Ecto neural progenitor cell (in vitro differentiated cells): ENCODE data around the gene HELLS.
"Not testable (repeated sequence)": the region's sequence is repeated elsewhere in the genome, so short reads cannot be mapped to it uniquely, and the experiment has no call there.

Experiments
- DNase-seq: peaks from one replicate; pipeline ENCODE4 v3.0.0-alpha.2; 2018; ENCODE audit warnings: low spot score

The HELLS gene

DNA sequence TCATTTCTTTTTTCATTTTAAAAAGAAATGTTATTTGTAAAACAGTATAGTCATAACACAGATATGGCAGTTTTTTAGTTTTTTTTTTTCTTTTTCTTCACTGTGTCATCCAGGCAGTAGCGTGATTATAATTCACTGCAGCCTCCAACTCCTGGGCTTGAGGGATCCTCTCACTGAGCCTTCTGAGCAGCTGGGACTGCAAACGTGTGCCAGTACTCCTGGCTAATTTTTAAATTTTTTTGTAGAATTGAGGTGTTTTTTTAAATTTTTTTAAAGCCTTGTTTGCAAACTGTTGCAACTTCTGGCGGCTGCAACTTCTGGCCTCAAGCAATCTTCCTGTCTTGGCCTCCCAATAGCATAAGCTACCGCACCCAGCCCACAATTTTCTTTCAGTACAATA is 63.0 kb downstream of the HELLS start:
- DNase-seq: no peak

GRCh38 chr10:94614558-94614957 is 69.0 kb downstream of the HELLS start:
- no peak for DNase-seq

GRCh38 chr10:94617389-94617944 is 71.9 kb downstream of the HELLS start:
- DNase-seq: no peak

GRCh38 chr10:94622666-94623205 is 77.1 kb downstream of the HELLS start:
- no peak for DNase-seq

DNA sequence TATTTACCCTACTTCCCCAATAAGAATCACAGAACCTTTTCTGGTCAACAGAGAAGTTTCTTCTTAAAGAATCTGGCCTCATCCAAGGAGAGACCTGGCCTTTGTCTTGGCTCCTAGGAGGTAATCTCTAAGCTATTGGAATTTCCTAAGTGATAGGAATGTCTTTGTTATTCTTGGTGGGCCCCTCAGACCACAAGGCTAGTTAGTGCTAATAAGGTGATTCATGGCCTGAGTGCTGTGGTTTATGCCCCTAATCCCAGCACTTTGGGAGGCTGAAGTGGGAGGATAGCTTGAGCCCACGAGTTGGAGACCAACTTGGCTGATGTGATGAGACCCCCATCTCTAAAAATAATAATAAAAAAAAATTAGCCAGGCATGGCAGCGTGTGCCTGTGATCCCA is 78.0 kb downstream of the HELLS start:
- DNase-seq: no peak

DNA sequence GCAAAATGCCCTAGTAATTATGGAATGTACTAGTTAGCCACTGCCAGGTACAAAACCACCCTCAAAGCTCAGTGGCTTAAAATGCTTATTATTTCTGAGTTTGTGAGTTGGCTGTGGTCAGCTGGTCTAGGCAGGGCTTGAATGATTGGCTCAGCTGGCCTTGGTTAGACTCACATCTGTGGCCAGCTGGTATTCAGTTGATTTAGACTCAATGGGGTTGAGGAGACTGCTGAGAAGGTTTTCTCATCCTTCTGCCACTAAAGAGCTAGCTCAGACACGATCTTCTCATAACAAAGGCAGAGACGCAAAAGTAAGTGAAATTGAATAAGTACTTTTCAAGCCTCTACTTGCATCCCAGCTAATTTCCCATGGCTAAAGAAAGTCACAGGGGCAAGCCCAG is 80.9 kb downstream of the HELLS start:
- no peak for DNase-seq

DNA sequence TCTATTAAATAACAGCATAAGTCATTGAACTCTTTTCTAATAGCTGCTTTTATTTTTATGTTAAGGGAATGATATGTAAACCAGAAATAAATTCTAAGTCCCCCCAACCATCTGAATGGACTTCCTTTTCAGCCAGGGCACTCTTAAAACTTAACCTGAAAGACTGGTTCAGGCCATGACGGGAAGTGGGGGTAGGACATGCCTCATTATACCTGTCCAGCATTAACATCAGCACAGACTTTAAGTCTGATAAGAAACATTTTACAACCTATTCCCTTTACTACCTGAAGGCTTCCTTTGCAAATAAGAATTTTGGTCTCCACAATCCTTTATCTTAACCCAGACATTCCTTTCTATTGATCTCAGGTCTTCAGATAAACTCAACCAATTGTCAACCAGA is 81.9 kb downstream of the HELLS start:
- DNase-seq: no peak

DNA sequence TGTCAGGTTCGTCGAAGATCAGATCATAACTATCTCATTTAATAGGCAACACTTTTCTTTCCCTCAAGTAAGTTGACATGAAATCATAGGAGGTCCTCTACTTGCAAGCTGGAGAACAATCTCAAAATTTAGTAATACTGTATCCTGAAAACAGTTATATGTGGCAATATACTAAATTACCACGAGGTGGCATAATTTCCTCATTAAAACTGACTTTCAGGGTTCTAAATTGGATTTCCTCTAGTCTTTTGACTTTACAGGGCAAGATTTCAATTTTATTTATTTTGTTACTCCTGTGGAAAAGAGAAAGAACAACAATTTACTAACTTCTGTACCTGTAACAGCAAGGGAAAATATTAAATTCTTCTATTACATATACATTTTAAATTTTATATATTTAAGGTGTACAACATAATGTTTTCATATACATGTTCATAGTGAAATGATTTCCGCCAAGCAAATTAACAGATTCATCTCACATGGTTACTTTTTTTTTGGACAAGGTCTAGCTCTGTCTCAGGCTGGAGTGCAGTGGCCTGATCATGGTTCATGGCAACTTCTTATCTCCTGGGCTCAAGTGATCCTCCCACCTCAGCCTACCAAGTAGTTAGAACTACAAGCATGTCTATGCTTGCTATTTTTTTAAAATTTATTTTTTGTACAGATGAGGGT is 84.6 kb downstream of the HELLS start:
- DNase-seq: no peak

- no peak for DNase-seq
Measured at GRCh38 chr10:94631077-94631875, 85.7 kb downstream of the HELLS start.

- no peak for DNase-seq
Measured at GRCh38 chr10:94632954-94633353, 87.4 kb downstream of the HELLS start.

- DNase-seq: not testable (repeated sequence)
Measured at GRCh38 chr10:94638097-94638496, 92.5 kb downstream of the HELLS start.

- no peak for DNase-seq
Measured at GRCh38 chr10:94639902-94640301, 94.3 kb downstream of the HELLS start.

DNA sequence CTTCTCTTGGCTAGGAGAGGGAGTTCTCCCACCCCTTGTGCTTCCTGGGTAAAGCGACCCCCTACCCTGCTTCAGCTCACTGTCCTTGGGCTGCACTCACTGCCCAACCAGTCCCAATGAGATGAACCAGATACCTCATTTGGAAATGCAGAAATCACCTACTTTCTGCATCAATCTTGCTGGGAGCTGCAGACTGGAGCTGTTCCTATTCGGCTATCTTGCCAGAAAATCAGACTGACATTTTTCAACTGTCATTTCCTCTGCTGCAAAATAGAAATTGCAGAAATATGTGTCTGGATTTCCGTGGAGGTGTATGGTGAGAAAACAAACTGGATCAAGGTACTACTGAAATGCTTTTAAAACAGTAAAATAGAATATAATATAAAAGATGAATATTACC is 95.0 kb downstream of the HELLS start:
- DNase-seq: no peak

GRCh38 chr10:94641480-94641879 is 95.9 kb downstream of the HELLS start:
- DNase-seq: no peak

GRCh38 chr10:94644352-94644751 is 98.8 kb downstream of the HELLS start:
- DNase-seq: no peak

DNA sequence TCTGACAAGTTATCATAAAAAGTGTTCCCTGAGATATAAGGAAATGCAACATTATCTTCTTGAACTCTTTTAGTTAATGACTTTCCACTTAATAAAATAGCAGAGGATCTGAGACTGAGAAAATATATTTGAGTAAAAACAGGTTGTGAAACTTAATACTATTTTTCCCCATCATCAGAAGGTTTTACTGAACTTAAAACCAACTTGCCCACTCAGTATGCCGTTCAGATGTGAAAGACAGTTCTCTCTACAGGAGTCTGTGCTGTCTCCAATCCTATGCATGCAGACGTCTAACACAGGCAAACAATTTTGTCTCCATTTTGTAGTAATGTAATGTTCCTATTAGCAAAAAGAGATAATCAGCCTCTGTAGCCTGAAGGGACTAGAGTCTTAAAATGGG is 99.7 kb downstream of the HELLS start:
- no peak for DNase-seq
